ENCODE results near the gene AGMAT. TPM values are rescaled to one million over a fixed set of nuclear protein-coding genes. Genes with fewer than 3 reads are reported as not detected.
A peak's percentile ranks its signal among the peaks of the same experiment; 100 is the strongest.

The AGMAT gene
- polyA plus RNA-seq, 3 donors, result not detected

DNA sequence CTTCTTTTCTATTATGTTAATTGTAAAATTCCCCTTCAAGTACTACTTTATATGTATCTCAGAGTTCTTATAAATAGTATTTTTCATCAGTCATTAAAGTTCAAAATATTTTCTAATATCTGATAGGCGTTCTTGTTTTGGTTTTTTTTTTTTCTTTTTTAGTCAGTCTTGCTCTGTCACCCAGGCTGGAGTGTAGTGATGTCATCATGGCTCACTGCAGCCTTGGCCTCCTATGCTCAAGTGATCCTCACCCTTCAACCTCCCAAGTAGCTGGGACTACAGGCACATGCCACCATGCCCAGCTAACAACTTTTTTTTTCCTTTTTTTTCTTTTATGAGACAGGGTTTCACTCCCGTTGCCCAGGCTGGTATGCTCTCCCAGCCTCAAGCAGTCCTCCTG lies 27.3 kb downstream of the AGMAT start:
- Mint-ChIP-seq H3K4me1 (no peaks in the 10 kb centered on the region), H3K9me3 (no peaks in the 10 kb centered on the region), H3K4me3 (no peak overlapping the region), H3K27ac (peak overlapping the region in 2 of 7 donors; percentile 37 to 68), H3K27me3 (ENCODE audit: low read depth in 3 of 3) (no peaks in the 10 kb centered on the region), H3K36me3 (peaks cover 34 to 58% of the 10 kb centered on the region in 2 donors)
- Histone ChIP-seq H3K9ac (ENCODE audit: insufficient read depth, low read length, poor library complexity, severe bottlenecking) (no peak overlapping the region), H3K4me2 (replicated peaks; ENCODE audit: extremely low read depth, low read length, poor library complexity, severe bottlenecking) (no peak overlapping the region), H3K36me3 (replicated peaks in 1 of 2; ENCODE audit: control insufficient read depth in 1 of 2, insufficient read depth in 2 of 2, low read length in 2 of 2) (peaks cover 28 to 57% of the 10 kb centered on the region in 2 donors), H3K79me2 (ENCODE audit: insufficient read depth, low read length) (no peaks in the 10 kb centered on the region), H3K27me3 (ENCODE audit: control insufficient read depth in 2 of 2, insufficient read depth in 2 of 2, low read length in 2 of 2) (no peaks in the 10 kb centered on the region), H3K4me1 (ENCODE audit: control insufficient read depth in 1 of 2, insufficient read depth in 2 of 2, low read length in 2 of 2) (no peaks in the 10 kb centered on the region), H3K9me3 (replicated peaks in 1 of 2; ENCODE audit: control insufficient read depth in 1 of 2, insufficient read depth in 1 of 2, low read length in 2 of 2) (no peaks in the 10 kb centered on the region), H2AFZ (ENCODE audit: insufficient read depth, low read depth, low read length, poor library complexity, severe bottlenecking) (no peak overlapping the region), H4K20me1 (ENCODE audit: insufficient read depth, low read length) (no peaks in the 10 kb centered on the region), H3K27ac (ENCODE audit: low read depth in 1 of 2, low read length in 2 of 2) (no peak overlapping the region), H3K4me3 (replicated peaks in 1 of 3; ENCODE audit: low read depth in 2 of 3, low read length in 3 of 3) (no peak overlapping the region)
- no peak for DNase-seq
- intact Hi-C loops (cut with micrococcal nuclease), result no loop called here
- TF ChIP-seq, protein P1, sequence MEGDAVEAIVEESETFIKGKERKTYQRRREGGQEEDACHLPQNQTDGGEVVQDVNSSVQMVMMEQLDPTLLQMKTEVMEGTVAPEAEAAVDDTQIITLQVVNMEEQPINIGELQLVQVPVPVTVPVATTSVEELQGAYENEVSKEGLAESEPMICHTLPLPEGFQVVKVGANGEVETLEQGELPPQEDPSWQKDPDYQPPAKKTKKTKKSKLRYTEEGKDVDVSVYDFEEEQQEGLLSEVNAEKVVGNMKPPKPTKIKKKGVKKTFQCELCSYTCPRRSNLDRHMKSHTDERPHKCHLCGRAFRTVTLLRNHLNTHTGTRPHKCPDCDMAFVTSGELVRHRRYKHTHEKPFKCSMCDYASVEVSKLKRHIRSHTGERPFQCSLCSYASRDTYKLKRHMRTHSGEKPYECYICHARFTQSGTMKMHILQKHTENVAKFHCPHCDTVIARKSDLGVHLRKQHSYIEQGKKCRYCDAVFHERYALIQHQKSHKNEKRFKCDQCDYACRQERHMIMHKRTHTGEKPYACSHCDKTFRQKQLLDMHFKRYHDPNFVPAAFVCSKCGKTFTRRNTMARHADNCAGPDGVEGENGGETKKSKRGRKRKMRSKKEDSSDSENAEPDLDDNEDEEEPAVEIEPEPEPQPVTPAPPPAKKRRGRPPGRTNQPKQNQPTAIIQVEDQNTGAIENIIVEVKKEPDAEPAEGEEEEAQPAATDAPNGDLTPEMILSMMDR (IDR thresholded peaks at IDR 0.05), result no peak
- 86% methylated on average over 1 of the region's 2 CpGs for WGBS (ENCODE audit: insufficient coverage)

DNA sequence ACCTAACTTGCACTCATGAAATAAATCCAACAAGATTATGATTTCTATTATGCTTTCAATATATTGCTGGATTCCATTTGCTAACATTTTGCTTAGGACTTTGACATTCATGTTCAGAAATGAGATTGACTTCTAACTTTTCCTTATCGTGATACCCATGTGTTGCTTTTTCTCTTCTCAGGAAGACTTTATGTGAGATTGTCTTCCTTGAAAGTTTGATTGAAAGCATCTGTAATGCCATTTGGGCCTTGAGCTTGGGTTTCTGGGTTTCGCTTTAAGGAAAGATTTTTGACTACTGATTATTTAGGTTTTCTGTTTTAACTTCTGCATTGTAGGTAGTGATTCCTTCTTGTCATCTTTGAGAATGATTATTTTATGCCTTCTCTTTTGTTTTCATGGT lies 27.8 kb downstream of the AGMAT start:
- H3K4me2 ChIP-seq (replicated peaks; ENCODE audit: extremely low read depth, low read length, poor library complexity, severe bottlenecking), result no peak overlapping the region
- H3K4me3 ChIP-seq (replicated peaks in 1 of 3; ENCODE audit: low read depth in 2 of 3, low read length in 3 of 3), result no peak overlapping the region
- H3K79me2 ChIP-seq (ENCODE audit: insufficient read depth, low read length), result no peaks in the 10 kb centered on the region
- peaks cover 22 to 51% of the 10 kb centered on the region in 2 donors for H3K36me3 ChIP-seq (replicated peaks in 1 of 2; ENCODE audit: control insufficient read depth in 1 of 2, insufficient read depth in 2 of 2, low read length in 2 of 2)
- intact Hi-C loops (cut with micrococcal nuclease), result no loop called here
- no peaks in the 10 kb centered on the region for H3K9me3 ChIP-seq (replicated peaks in 1 of 2; ENCODE audit: control insufficient read depth in 1 of 2, insufficient read depth in 1 of 2, low read length in 2 of 2)
- H3K27me3 ChIP-seq (ENCODE audit: control insufficient read depth in 2 of 2, insufficient read depth in 2 of 2, low read length in 2 of 2), result no peaks in the 10 kb centered on the region
- H4K20me1 ChIP-seq (ENCODE audit: insufficient read depth, low read length), result no peaks in the 10 kb centered on the region
- no peak for DNase-seq
- TF ChIP-seq, protein P1 (IDR thresholded peaks at IDR 0.05), result no peak
- Mint-ChIP-seq H3K27ac (no peak overlapping the region), H3K27me3 (ENCODE audit: low read depth in 3 of 3) (no peaks in the 10 kb centered on the region), H3K9me3 (no peaks in the 10 kb centered on the region), H3K4me3 (no peak overlapping the region), H3K4me1 (no peaks in the 10 kb centered on the region), H3K36me3 (peaks cover 30 to 52% of the 10 kb centered on the region in 2 donors)
- H3K9ac ChIP-seq (ENCODE audit: insufficient read depth, low read length, poor library complexity, severe bottlenecking), result no peak overlapping the region
- H2AFZ ChIP-seq (ENCODE audit: insufficient read depth, low read depth, low read length, poor library complexity, severe bottlenecking), result no peak overlapping the region
- WGBS (ENCODE audit: insufficient coverage), result 100% methylated on average over 2 of the region's 2 CpGs
- no peaks in the 10 kb centered on the region for H3K4me1 ChIP-seq (ENCODE audit: control insufficient read depth in 1 of 2, insufficient read depth in 2 of 2, low read length in 2 of 2)
- H3K27ac ChIP-seq (ENCODE audit: low read depth in 1 of 2, low read length in 2 of 2), result no peak overlapping the region

Measured in CD14-positive monocyte (primary cell).